GM12878 (cell line): ENCODE measurements around the gene MNT. TPM values are rescaled to one million over a fixed set of nuclear protein-coding genes. Genes with fewer than 3 reads are reported as not detected.

Experiments used
- ATAC-seq: fragments of 200-7000 bp; cut with Tn5 transposase; 3 replicates; pipeline ENCODE4 v1.9.1; 2020; ENCODE audit warnings: mild to moderate bottlenecking, moderate library complexity
- BruUV-seq: library from RNA; stranded (reverse); fragments of 400-500 nt; replicated peaks from 2 replicates; lab custom pipeline; 2021; lab: Mats Ljungman, UMichigan
- CTCF ChIA-PET: fragments of 300-600 bp; sonication (Branson Sonifier 250); formaldehyde crosslinking; extraction: SDS; loops from one replicate; lab custom pipeline; 2021; ENCODE audit warnings: inconsistent platforms; lab: Yijun Ruan, JAX
- POLR2A ChIA-PET: fragments of 350-600 bp; formaldehyde crosslinking; extraction: SDS; loops from one replicate; lab custom pipeline; 2021; ENCODE audit warnings: inconsistent platforms; lab: Charles Lee
- RAD21 ChIA-PET: fragments of 300-600 bp; sonication (Branson Sonifier 250); formaldehyde crosslinking; loops from one replicate; lab custom pipeline; 2023; ENCODE audit warnings: antibody characterized with exemption; ENCODE audit not compliant: unreplicated experiment; lab: Charles Lee
- SMC1A ChIA-PET: fragments of 300-600 bp; sonication (Branson Sonifier 250); formaldehyde crosslinking; loops from one replicate; lab custom pipeline; 2023; ENCODE audit not compliant: unreplicated experiment, uncharacterized antibody; lab: Charles Lee
- DNase-seq: peaks from one replicate; pipeline ENCODE4 v3.0.0-alpha.2; 2011; ENCODE audit warnings: low read depth, low spot score
- FAIRE-seq: peaks from 3 replicates; lab custom pipeline; 2011; peaks lifted over from hg19 to GRCh38; lab: Jason Lieb, UNC
- H2AFZ ChIP-seq: 2 replicates; pipeline ENCODE4 v1.6.0; 2011; ENCODE audit warnings: low read depth, low read length, control low read depth; ENCODE audit not compliant: control insufficient read depth
- H3K27ac ChIP-seq: 2 replicates; pipeline ENCODE4 v1.5.1; 2011; ENCODE audit warnings: control low read depth; ENCODE audit not compliant: control insufficient read depth, insufficient read depth
- H3K27me3 ChIP-seq, 2 experiments: replicated peaks in 1 of 2; 2 replicates each; pipeline versions ENCODE4 v1.6.0 to v1.6.1; 2011; ENCODE audit warnings: low read length in 1 of 2; ENCODE audit not compliant: control insufficient read depth in 2 of 2, insufficient read depth in 2 of 2
- H3K36me3 ChIP-seq, 2 experiments: 2 replicates each; pipeline ENCODE4 v1.5.1; 2011; ENCODE audit warnings: low read length in 1 of 2; ENCODE audit not compliant: control insufficient read depth in 2 of 2, insufficient read depth in 2 of 2
- H3K4me1 ChIP-seq: 2 replicates; pipeline ENCODE4 v1.6.1; 2011; ENCODE audit warnings: mild to moderate bottlenecking, low read length, moderate library complexity, mixed read lengths; ENCODE audit not compliant: control insufficient read depth, insufficient read depth
- H3K4me2 ChIP-seq: 2 replicates; pipeline ENCODE4 v1.6.0; 2011; ENCODE audit warnings: control low read depth; ENCODE audit not compliant: control insufficient read depth, insufficient read depth
- H3K4me3 ChIP-seq: fragments of 200-600 bp; sonication (generic); 2 replicates; pipeline ENCODE4 v1.5.1; 2016
- H3K79me2 ChIP-seq: 2 replicates; pipeline ENCODE4 v1.6.0; 2011; ENCODE audit warnings: low read length; ENCODE audit not compliant: control insufficient read depth, insufficient read depth
- H3K9ac ChIP-seq: 2 replicates; pipeline ENCODE4 v1.8.0; 2011; ENCODE audit warnings: low read length, control low read depth, mixed read lengths; ENCODE audit not compliant: control insufficient read depth, insufficient read depth
- H3K9me3 ChIP-seq: replicated peaks from 3 replicates; pipeline ENCODE4 v1.5.1; 2011; ENCODE audit warnings: mild to moderate bottlenecking, low read length; ENCODE audit not compliant: control insufficient read depth, insufficient read depth
- H4K20me1 ChIP-seq: 2 replicates; pipeline ENCODE4 v1.6.0; 2011; ENCODE audit not compliant: control insufficient read depth, insufficient read depth
- HCFC1 ChIP-seq: fragments of 150-350 bp; IDR thresholded peaks from 2 replicates; pipeline ENCODE4 v1.6.1; 2014; ENCODE audit warnings: low read length
- IRF4 ChIP-seq: IDR thresholded peaks from 2 replicates; pipeline ENCODE4 v1.6.1; 2011; ENCODE audit warnings: low read depth, low read length
- MYB ChIP-seq: fragments of 150-350 bp; IDR thresholded peaks from 2 replicates; pipeline ENCODE4 v1.6.1; 2014; ENCODE audit warnings: mild to moderate bottlenecking, low read depth, low read length, borderline replicate concordance
- MYC ChIP-seq: IDR thresholded peaks from 2 replicates; pipeline ENCODE4 v1.6.1; 2011; ENCODE audit warnings: mild to moderate bottlenecking, low read length, moderate library complexity, inconsistent platforms; ENCODE audit not compliant: insufficient read depth, insufficient replicate concordance, insufficient read length, severe bottlenecking
- NFIC ChIP-seq: IDR thresholded peaks from 2 replicates; pipeline ENCODE4 v1.6.1; 2012; ENCODE audit warnings: low read depth, mild to moderate bottlenecking, inconsistent platforms, low read length, moderate library complexity
- NR2F1 ChIP-seq: fragments of 450-650 bp; conservative IDR thresholded peaks from 2 replicates; pipeline ENCODE4 v1.6.1; 2017; ENCODE audit warnings: mild to moderate bottlenecking
- POLR2AphosphoS5 ChIP-seq: IDR thresholded peaks from 2 replicates; pipeline ENCODE4 v1.6.1; 2011; ENCODE audit warnings: mild to moderate bottlenecking, low read length, inconsistent platforms
- RB1 ChIP-seq: fragments of 450-650 bp; formaldehyde crosslinking; IDR thresholded peaks from 2 replicates; pipeline ENCODE4 v1.6.1; 2017; ENCODE audit warnings: mild to moderate bottlenecking, borderline replicate concordance
- RUNX3 ChIP-seq: IDR thresholded peaks from 2 replicates; pipeline ENCODE4 v1.6.1; 2012; ENCODE audit warnings: low read length, inconsistent platforms
- SIN3A ChIP-seq: IDR thresholded peaks from 2 replicates; pipeline ENCODE4 v1.6.1; 2012; ENCODE audit warnings: low read depth, low read length, improper control_type of control experiment
- SPI1 ChIP-seq: IDR thresholded peaks from 2 replicates; pipeline ENCODE4 v1.6.1; 2011; ENCODE audit warnings: low read depth, mild to moderate bottlenecking, low read length, moderate library complexity, borderline replicate concordance; ENCODE audit not compliant: insufficient read depth
- SREBF1 ChIP-seq: IDR thresholded peaks from 2 replicates; pipeline ENCODE4 v1.6.1; 2012; ENCODE audit warnings: mild to moderate bottlenecking, low read length
- YY1 ChIP-seq: IDR thresholded peaks from 2 replicates; pipeline ENCODE4 v1.6.1; 2011; ENCODE audit warnings: low read depth, mild to moderate bottlenecking, low read length
- ZNF207 ChIP-seq: fragments of 450-650 bp; IDR thresholded peaks from 2 replicates; pipeline ENCODE4 v1.6.1; 2014; ENCODE audit warnings: antibody characterized with exemption, mild to moderate bottlenecking, borderline replicate concordance
- ZNF384 ChIP-seq: IDR thresholded peaks from 2 replicates; pipeline ENCODE4 v1.6.1; 2012; ENCODE audit warnings: low read depth, mild to moderate bottlenecking, low read length, improper control_type of control experiment, borderline replicate concordance
- WGBS: methylation state at CpG from one replicate; pipeline ENCODE4 v1.1.6; 2016; ENCODE audit warnings: low lambda C conversion rate; ENCODE audit not compliant: insufficient replicate concordance, insufficient coverage; ENCODE audit errors: missing lambda C conversion rate; 5-methylcytosine and 5-hydroxymethylcytosine counted together
- in situ Hi-C: fragments of 300-500 bp; cut with MboI; formaldehyde crosslinking; loops from 9 replicates; pipeline ENCODE4 v1.14.3; 2018; ENCODE audit warnings: mixed read lengths
- intact Hi-C: fragments of 100-400 bp; cut with micrococcal nuclease; formaldehyde crosslinking; loops from one replicate; pipeline ENCODE4 v1.14.2; 2022; ENCODE audit not compliant: unreplicated experiment
- polyA plus RNA-seq, 11 experiments: library from polyadenylated mRNA; depleted of rRNA in 4 of 11; unstranded in 6 of 11; stranded (reverse) in 5 of 11; fragments of >200 nt; fragmentation: Nextera tagmentation in 4 of 11; fragmentation: Illumina TruSeq in 1 of 11; extraction: Ambion mirVana in 4 of 11; extraction: Trizol in 1 of 11; gene quantifications; 1 replicate in 1 of 11; 2 replicates in 10 of 11; pipeline versions ENCODE4 v1.2.1 to v1.2.3, GENCODE V29; 2011 to 2016; ENCODE audit warnings: inconsistent platforms in 2 of 11, missing spikeins in 2 of 11, low read depth in 1 of 11
- total RNA-seq, 4 experiments: library from RNA; depleted of rRNA in 3 of 4; stranded (reverse); fragments of >200 nt in 3 of 4; fragmentation: Illumina TruSeq in 1 of 4; extraction: Trizol in 1 of 4; gene quantifications; 2 replicates each; pipeline versions ENCODE4 v1.2.1 to v1.2.3, GENCODE V29; 2013 to 2021
- TF ChIP-seq, protein P1 (sequence below): IDR thresholded peaks from 2 replicates; pipeline ENCODE4 v1.6.1; 2011; ENCODE audit warnings: borderline replicate concordance, low read depth, mild to moderate bottlenecking, moderate library complexity, low read length; ENCODE audit not compliant: insufficient read depth, poor library complexity, severe bottlenecking

The MNT gene
- total and polyA plus RNA-seq, 10 of the 15 experiments (the other 5 are each of a cell fraction or from before 2014, with no cell fraction given): 0.31 to 15.9 (median 3.8) TPM

DNA sequence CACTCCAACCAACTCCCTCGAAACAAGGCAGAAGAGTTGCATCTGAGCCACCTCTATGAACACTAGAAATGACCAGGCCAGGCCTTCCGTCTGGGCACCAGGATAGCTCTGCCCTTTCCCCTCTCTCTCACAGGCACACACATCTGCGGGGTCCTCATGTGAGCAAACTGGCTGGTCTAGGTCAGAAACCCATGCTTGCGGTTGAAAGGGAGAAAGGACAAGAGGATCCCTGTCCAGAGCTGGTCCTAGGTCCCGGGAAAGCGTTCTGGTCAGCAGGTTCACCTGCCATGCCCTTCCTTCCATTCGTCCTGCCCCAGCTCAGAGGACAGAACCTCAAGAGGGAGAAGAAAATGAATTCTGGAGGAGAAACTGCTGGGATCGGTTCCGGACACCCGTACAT lies 2.7 kb downstream of the MNT start:
- CTCF ChIA-PET: interaction anchor here (0.5 to 1.7 kb wide), 4 partner anchors 15 to 715 kb away, joined by 3 to 9 read pairs (median 6); partner anchors contain the start of gene TSR1
- POLR2A ChIA-PET: interaction anchor here (0.6 to 0.7 kb wide), 2 partner anchors 18 to 367 kb away, joined by 3 read pairs; no protein-coding TSS in a partner anchor
- peaks cover 27% of the 10 kb centered on the region for H3K4me1 ChIP-seq

DNA sequence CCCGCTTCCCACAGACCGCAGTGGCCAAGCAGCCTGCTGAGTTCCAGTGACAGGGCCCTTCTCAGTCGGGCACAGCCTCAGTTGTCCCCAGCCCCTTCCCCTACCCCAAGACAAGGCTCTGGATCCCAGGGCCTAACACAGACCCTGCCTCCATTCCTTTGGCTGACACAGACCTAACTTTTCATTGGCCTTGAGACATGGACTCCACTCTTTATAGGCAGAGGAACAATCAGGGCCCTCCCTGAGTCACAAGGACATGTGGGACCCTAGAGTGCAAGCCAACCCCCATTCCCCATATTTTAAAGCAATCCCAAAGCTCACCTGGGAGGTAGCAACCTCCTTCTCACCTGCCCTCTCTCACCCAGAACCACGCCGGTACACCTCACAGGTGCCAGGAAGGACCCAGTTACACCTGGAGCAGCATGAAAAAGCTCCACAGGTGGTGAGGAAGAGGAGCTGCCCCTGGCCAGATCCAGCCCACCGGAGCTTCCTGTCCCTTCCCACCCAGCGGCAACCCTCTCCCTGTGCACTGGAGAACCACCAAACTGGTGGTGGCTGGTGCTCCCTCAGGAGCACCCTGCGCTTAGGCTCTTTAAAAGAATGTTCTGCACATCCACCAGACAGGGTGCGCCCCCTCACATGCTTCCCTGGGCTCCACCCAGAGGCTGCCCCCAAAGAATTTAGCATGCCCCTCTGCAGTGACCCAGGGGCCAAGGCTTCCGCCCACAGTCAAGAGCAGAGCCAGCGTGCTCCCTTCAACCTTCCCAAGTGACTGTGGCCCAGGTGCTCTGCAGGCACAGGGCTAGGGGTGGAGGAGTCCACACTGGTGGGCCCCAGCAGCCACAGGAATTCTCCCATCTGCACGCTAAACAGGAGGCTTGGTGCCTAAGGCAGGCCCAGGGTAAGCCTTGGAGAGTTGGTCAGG lies 3.4 kb downstream of the MNT start:
- DNase-seq (no peak), FAIRE-seq (no peak), ATAC-seq (no peak)
- Histone ChIP-seq H3K79me2 (peaks cover 20% of the 10 kb centered on the region), H3K4me2 (peak overlapping the region; percentile 79), H3K36me3 (no peaks in the 10 kb centered on the region; a peak in 1 of 4 replicates), H4K20me1 (no peaks in the 10 kb centered on the region), H2AFZ (no peak overlapping the region; the same call in 1 of the 2 replicates), H3K27ac (peak overlapping the region; percentile 57; the same call in 1 of the 2 replicates), H3K27me3 (no peaks in the 10 kb centered on the region), H3K9me3 (no peaks in the 10 kb centered on the region), H3K9ac (peak overlapping the region; percentile 64; the same call in 1 of the 2 replicates), H3K4me3 (peak overlapping the region; percentile 66), H3K4me1 (peaks cover 26% of the 10 kb centered on the region)
- WGBS: 67% methylated on average over 12 of the region's 12 CpGs
- intact Hi-C loops (no loop called here), in situ Hi-C loops (no loop called here)
- no TSS peak for BruUV-seq
- SMC1A ChIA-PET: no interaction called here
- POLR2A ChIA-PET: interaction anchor here (0.6 to 0.7 kb wide), 2 partner anchors 18 to 366 kb away, joined by 3 read pairs; no protein-coding TSS in a partner anchor
- CTCF ChIA-PET: interaction anchor here (0.5 to 1.7 kb wide), 4 partner anchors 15 to 714 kb away, joined by 3 to 9 read pairs (median 6); partner anchors contain the start of gene TSR1
- RAD21 ChIA-PET: interaction anchor here (0.5 kb wide), 1 partner anchor 138 kb away, joined by 5 read pairs; no protein-coding TSS in a partner anchor
- no peak for TF ChIP-seq MYB
- TF ChIP-seq MYC: no peak
- TF ChIP-seq SREBF1: no peak
- no peak for TF ChIP-seq SPI1
- TF ChIP-seq SIN3A: no peak
- no peak for TF ChIP-seq RB1
- TF ChIP-seq POLR2AphosphoS5: no peak
- TF ChIP-seq, protein P1, sequence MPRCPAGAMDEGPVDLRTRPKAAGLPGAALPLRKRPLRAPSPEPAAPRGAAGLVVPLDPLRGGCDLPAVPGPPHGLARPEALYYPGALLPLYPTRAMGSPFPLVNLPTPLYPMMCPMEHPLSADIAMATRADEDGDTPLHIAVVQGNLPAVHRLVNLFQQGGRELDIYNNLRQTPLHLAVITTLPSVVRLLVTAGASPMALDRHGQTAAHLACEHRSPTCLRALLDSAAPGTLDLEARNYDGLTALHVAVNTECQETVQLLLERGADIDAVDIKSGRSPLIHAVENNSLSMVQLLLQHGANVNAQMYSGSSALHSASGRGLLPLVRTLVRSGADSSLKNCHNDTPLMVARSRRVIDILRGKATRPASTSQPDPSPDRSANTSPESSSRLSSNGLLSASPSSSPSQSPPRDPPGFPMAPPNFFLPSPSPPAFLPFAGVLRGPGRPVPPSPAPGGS: no peak
- TF ChIP-seq ZNF207: no peak
- TF ChIP-seq NR2F1: no peak
- no peak for TF ChIP-seq HCFC1
- no peak for TF ChIP-seq ZNF384
- TF ChIP-seq YY1: no peak

More for the DNA sequence above, 2.7 kb downstream of the MNT start:
- H3K79me2 ChIP-seq: peaks cover 20% of the 10 kb centered on the region
- H3K4me2 ChIP-seq: peak overlapping the region; percentile 76
- RAD21 ChIA-PET: no interaction called here
- no peak overlapping the region for H2AFZ ChIP-seq
- H3K9me3 ChIP-seq: no peaks in the 10 kb centered on the region
- TF ChIP-seq NFIC (no peak), RUNX3 (no peak), IRF4 (no peak)
- TF ChIP-seq, all 136 proteins: peak for 0
- DNase-seq (no peak), ATAC-seq (no peak), FAIRE-seq (no peak)
- no peaks in the 10 kb centered on the region; a peak in 1 of 4 replicates for H3K36me3 ChIP-seq
- WGBS: 89% methylated on average over 10 of the region's 10 CpGs
- no peaks in the 10 kb centered on the region for H4K20me1 ChIP-seq
- SMC1A ChIA-PET: no interaction called here
- no peak overlapping the region for H3K9ac ChIP-seq
- peak overlapping the region; percentile 98; the same call in 1 of the 2 replicates for H3K4me3 ChIP-seq
- intact Hi-C loops (no loop called here), in situ Hi-C loops (no loop called here)
- H3K27ac ChIP-seq: no peak overlapping the region
- no peaks in the 10 kb centered on the region for H3K27me3 ChIP-seq
- no TSS peak for BruUV-seq
